Measurements from ENCODE around the gene MKRN1.

Gene MKRN1, protein sequence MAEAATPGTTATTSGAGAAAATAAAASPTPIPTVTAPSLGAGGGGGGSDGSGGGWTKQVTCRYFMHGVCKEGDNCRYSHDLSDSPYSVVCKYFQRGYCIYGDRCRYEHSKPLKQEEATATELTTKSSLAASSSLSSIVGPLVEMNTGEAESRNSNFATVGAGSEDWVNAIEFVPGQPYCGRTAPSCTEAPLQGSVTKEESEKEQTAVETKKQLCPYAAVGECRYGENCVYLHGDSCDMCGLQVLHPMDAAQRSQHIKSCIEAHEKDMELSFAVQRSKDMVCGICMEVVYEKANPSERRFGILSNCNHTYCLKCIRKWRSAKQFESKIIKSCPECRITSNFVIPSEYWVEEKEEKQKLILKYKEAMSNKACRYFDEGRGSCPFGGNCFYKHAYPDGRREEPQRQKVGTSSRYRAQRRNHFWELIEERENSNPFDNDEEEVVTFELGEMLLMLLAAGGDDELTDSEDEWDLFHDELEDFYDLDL

DNA sequence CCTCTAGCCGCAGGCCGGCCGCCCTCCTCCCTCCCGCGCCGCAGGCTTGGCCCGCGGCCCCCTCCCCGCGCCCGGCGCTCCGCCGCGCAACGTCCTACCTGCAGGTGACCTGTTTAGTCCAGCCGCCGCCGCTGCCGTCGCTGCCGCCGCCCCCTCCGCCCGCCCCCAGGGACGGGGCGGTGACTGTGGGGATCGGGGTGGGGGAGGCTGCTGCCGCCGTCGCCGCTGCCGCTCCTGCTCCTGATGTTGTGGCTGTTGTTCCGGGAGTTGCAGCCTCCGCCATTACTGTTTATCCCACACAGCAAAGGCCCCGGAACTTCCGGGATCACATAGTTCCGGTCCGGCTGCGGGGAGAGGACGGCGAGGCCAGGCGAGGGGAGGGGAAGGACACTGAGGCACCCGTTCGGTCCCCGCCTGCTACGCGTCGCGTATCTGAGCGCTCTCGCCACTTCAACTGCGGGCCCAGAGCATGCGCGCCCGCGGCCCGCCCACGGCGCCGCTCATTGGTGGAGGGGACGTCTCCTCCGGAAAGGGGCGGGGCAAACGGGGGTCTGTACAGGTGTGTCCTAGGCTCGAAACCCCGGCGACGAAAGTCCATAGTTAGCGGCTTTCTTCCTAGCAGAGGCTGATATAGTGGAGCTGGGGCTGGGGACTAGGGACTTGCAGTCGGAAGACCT is at the start of gene MKRN1:
Gene MKRN1 (minus strand): TSS at position 444 of the 677 bp plus-strand sequence. CDS start 161 bp downstream, at position 283.
- peak; percentile 91 for TF ChIP-seq POLR2A (IDR thresholded peaks at IDR 0.05; ENCODE audit: low read length)
- TF ChIP-seq GATA1 (IDR thresholded peaks at IDR 0.05; ENCODE audit: low read depth, low read length), result no peak
- DNase-seq, result peak; percentile 95 to 96

DNA sequence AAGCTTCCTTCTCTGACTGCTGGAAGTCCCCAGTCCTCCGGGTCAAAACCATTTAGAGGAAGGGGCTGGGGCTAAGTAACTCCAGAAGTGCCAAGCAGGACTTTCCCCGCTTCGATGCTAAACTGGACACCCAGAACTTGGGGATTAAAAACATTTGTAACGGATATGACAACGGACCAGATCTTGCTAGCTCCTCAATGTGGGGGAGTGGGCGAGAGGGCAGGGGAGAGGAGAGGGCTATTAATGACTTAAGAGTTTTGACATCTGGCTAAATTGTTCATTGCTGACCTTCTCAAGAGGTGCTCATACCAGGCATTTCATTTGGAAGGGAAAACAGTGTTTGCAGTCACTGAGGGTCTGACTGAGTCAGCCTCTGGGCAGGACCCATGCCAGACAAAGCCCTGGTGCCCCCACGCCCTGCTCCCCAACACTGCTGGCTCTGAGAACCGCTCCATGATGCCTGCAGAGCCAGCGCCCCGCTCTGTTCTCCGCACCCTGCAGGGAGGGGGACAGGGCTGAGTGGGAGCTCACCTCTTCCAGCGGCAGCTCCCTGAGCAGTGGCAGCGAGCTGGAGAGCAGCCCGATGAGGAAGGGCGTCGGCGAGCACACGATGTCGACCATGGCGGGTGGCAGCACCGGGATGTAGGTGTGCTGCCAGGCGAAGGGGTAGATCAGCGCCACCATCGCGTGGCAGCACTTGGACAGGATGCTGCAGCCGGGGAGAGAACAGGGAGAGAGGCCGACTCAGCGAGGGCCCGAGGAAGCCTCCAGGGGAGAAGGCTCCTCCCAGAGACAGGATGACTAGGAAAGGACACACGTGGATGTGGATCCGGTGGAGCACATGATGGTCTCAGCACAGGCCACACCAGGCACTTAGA is 47.7 kb upstream of the MKRN1 start:
- no peak for DNase-seq
- TF ChIP-seq POLR2A (IDR thresholded peaks at IDR 0.05; ENCODE audit: low read length) (no peak), GATA1 (IDR thresholded peaks at IDR 0.05; ENCODE audit: low read depth, low read length) (no peak)

DNA sequence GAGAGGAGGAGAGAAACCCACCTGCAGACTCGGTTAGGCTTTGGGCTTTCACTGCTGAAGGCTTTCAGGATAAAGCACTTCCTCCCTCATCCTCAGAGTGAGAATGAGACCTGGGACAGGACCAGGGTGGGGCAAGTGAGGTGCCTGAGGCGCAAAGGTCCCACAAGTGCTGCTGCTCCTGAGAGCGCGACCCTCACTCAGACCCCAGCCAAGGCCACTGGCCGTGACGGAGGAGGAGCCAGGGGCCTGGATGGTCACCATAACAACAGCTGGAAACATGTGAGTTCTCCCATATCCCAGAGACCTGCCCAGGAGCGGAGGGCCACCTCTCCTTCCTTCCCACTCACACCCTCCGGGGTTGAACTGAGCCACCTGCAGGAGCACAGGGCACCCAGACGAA is 46.9 kb upstream of the MKRN1 start:
- no peak for DNase-seq
- TF ChIP-seq POLR2A (IDR thresholded peaks at IDR 0.05; ENCODE audit: low read length), result no peak
- TF ChIP-seq GATA1 (IDR thresholded peaks at IDR 0.05; ENCODE audit: low read depth, low read length), result no peak

- no peak for TF ChIP-seq POLR2A (IDR thresholded peaks at IDR 0.05; ENCODE audit: low read length)
- TF ChIP-seq GATA1 (IDR thresholded peaks at IDR 0.05; ENCODE audit: low read depth, low read length), result no peak
- DNase-seq, result no peak
Observed at GRCh38 chr7:140525743-140526142, 46.4 kb upstream of the MKRN1 start.

DNA sequence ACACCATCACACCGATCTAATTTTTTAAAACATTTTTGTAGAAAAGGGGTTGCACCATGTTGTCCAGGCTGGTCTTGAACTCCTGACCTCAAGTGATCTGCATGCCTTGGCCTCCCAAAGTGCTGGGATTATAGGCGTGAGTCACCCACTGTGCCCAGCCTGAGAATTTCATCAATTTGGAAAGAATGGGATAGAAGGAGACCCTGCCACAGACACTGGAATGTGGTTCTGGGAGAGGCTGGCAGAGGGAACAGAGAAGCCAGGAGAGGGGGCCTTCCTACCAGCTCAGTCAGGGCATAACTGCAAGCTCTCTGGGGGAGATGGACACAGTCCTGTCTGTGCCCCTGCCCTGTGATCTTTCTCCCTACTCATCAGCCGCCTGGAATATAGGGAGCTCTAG is 42.1 kb upstream of the MKRN1 start:
- DNase-seq, result no peak
- TF ChIP-seq GATA1 (IDR thresholded peaks at IDR 0.05; ENCODE audit: low read depth, low read length) (no peak), POLR2A (IDR thresholded peaks at IDR 0.05; ENCODE audit: low read length) (no peak)

DNA sequence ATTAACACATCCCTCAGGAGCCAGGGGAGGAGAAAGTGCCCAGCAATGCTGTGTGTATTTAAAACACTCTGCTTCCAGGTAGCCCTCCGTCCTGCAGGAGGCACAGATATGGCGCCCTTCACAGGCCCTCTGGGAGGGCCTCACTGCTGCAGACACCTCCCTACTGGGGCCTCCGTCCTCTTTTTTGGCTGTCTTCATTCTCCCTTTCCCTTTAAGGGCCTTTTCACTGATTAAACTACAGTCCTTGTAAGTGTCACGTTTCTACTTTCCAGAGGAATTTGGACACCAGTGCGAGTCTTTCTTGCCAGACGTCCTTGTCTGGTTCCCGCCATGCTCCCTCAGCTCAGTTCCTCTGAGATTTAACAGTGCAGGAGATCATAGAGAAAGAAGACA is 39.7 kb upstream of the MKRN1 start:
- TF ChIP-seq GATA1 (IDR thresholded peaks at IDR 0.05; ENCODE audit: low read depth, low read length) (no peak), POLR2A (IDR thresholded peaks at IDR 0.05; ENCODE audit: low read length) (no peak)
- no peak for DNase-seq

DNA sequence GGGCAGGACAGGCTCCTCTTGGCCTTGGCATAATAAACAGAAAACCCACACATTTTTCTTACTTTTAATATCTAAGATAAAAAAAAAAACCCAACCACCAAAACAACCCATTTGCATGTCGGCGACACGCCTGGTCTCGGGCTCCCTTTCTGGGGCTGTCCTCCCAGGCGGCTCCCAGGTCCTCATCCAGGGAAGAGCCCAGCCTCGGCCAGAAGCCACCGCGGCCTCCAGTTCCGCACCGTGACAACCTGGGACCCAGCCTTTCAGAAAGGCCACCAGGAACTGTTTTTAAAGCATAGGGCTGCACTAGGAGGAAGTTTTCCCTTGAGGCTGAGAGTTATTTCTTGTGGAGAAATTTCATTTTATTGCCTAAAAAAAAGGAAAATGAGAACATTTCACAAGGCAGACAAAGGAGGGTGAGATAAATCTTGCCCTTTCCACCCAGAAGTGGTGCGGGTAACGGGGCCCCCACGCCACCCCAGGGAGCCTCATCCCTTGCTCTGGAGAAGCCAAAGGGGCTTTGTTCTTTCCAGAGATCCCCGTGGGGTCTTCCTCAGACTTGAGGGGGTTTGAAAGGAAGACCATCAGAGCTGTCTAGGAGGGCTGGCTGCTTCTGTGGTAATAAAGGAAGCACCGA is 39.2 kb upstream of the MKRN1 start:
- TF ChIP-seq POLR2A (IDR thresholded peaks at IDR 0.05; ENCODE audit: low read length) (no peak), GATA1 (IDR thresholded peaks at IDR 0.05; ENCODE audit: low read depth, low read length) (no peak)
- DNase-seq, result no peak

- peak; percentile 78 to 88 for DNase-seq
- TF ChIP-seq POLR2A (IDR thresholded peaks at IDR 0.05; ENCODE audit: low read length) (no peak), GATA1 (IDR thresholded peaks at IDR 0.05; ENCODE audit: low read depth, low read length) (no peak)
Observed at GRCh38 chr7:140517546-140518369, 38.5 kb upstream of the MKRN1 start.

DNA sequence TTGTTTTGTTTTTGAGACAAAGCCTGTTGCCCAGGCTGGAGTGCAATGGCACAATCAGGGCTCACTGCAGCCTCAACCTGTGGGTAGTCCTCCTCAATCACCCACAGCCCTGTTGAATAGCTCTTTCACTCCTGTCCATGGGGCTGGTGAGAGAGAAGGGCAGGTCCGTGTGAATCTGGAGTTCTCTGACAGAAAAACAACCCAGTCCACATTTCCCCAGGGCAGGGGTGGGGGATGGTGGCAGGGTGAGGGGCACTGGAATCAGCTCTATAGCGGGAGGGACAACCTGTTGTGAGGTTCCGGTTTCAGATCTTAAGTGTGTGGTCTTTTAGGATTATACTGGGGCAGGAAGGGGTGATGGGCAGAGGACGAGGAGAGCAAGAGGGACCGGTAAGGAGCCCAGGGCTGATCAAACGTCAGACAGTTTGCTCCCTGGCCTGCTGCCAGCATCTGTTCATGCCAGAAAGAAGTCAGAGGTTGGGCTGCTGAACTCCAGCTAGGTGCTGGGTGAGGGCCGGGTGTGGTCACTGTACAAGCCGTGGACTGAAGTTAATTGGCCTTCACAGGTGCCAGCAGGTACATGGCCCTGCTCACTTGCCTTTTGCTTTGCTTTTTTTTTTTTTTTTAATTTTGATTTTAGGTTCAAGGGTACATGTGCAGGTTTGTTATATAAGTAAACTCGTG is 33.2 kb upstream of the MKRN1 start:
- peak; percentile 90 for DNase-seq
- TF ChIP-seq POLR2A (IDR thresholded peaks at IDR 0.05; ENCODE audit: low read length) (peak; percentile 17), GATA1 (IDR thresholded peaks at IDR 0.05; ENCODE audit: low read depth, low read length) (no peak)

- TF ChIP-seq GATA1 (IDR thresholded peaks at IDR 0.05; ENCODE audit: low read depth, low read length) (no peak), POLR2A (IDR thresholded peaks at IDR 0.05; ENCODE audit: low read length) (no peak)
- DNase-seq, result no peak
Observed at GRCh38 chr7:140509789-140510188, 30.5 kb upstream of the MKRN1 start.

- peak; percentile 77 to 79 for DNase-seq
Observed at GRCh38 chr7:140507556-140507955, 28.3 kb upstream of the MKRN1 start.

DNA sequence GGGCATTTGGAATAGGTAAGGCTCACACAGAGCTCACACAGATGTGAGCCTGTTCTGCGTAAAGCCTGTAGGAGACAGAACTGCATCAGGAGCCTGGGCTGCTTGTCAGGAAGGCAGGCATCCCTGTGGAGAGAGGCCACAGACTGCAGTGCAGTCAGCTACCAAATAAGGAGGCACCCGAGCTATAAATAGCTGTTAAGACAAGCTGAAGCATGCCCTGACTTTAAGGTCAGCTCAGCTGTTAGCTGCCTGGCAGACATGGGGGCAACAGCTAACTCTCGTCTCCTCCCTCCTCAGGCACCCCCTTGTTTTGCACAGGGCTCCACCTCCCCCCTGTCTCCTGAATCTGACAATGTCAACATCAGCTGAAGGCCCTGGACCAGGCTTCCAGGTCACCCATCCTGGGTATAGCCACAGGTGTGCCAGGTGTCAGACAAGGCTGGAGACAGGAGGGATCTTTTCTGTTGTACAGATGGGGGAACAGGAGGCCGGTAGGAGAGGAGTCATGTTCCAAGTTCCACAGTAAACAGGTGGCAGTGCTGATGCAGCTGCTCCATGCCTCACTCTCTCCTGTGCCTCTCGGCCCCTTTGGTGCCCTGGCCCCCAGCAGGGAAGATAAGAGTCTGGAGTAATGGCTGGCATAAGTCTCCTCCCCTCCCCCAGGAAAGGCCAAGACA is 27.6 kb upstream of the MKRN1 start:
- no peak for TF ChIP-seq GATA1 (IDR thresholded peaks at IDR 0.05; ENCODE audit: low read depth, low read length)
- no peak for TF ChIP-seq POLR2A (IDR thresholded peaks at IDR 0.05; ENCODE audit: low read length)
- peak; percentile 60 to 63 for DNase-seq

All from erythroblast (primary cell).